NCI-H1436 treated with DMSO at 0.1 percent for 48 hours (cell line): ENCODE measurements around the gene RRP1B.
"Not testable (repeated sequence)": the region's sequence is repeated elsewhere in the genome, so short reads cannot be mapped to it uniquely, and the experiment has no call there.

Experiments
- DNase-seq: peaks from one replicate; lab custom pipeline; 2025; lab: John Stamatoyannopoulos, UW

The RRP1B gene

DNA sequence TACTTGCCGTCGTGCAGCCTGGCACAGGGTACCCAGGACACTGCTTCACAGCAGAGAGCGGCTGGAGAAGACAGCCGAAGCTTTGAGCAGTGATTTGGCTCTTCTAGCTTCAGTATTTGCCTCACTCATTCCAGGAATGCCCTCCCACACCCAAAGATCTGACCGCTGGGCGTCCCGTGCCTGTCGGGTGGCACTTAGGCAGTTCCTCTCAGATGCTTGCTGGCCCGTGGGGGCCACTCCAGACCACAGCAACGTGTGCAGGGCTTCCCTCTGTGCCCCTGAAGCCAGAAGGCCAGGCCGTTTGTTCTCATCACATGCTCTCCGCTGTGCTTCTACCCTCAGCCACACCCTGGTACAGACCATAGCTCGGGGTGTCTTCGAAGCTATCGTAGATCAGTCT lies 17.0 kb downstream of the RRP1B start:
- no peak for DNase-seq

DNA sequence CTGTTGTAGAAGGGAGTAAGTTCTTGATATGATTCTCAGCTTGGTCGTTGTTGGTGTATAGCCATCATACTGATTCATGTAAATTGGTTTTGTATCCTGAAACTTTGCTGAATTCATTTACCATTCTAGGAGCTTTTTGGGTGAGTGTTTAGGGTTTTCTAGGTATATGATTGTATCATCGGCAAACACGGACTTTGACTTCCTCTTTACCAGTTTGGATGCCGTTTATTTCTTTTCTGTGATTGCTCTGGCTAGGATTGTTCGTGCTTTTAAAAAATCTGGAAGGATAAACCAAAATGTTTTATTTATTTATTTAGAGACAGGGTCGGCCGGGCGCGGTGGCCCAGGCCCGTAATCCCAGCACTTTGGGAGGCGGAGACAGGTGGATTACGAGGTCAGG lies 20.6 kb downstream of the RRP1B start:
- no peak for DNase-seq

- DNase-seq: not testable (repeated sequence)
Measured at GRCh38 chr21:43680421-43680820, 21.1 kb downstream of the RRP1B start.

DNA sequence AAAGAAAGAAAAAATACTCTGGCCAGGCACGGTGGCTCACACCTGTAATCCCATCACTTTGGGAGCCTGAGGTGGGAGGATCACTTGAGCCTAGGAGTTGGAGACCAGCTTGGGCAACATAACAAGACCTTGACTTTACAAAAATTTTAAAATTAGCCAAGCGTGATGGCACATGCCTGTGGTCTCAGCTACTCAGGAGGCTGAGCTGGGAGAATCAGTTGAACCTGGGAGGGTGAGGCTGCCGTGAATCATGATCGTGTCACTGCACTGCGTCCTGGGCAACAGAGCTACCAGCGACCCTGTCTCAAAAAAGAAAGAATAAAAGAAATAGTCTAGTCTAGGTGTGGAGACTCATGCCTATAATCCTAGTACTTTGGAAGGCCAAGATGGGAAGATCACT lies 22.3 kb downstream of the RRP1B start:
- DNase-seq: no peak

DNA sequence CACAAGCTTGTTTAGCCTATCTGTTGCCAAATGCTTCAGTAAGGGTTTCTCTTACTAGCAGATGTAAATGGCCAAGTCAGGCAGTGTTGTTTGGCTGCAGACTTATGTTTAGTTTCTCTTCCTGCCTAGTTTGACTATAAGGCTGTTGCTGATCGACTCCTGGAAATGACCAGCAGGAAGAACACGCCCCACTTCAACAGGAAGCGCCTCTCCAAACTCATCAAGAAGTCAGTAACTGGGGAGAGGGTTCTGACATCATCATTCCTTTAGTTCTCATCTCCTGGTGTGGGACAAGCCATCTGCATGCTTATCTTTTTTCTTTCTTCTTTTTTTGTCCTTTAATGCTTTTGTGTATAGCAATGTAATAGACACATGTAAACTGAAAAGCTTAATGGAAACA lies 25.1 kb downstream of the RRP1B start:
- no peak for DNase-seq

DNA sequence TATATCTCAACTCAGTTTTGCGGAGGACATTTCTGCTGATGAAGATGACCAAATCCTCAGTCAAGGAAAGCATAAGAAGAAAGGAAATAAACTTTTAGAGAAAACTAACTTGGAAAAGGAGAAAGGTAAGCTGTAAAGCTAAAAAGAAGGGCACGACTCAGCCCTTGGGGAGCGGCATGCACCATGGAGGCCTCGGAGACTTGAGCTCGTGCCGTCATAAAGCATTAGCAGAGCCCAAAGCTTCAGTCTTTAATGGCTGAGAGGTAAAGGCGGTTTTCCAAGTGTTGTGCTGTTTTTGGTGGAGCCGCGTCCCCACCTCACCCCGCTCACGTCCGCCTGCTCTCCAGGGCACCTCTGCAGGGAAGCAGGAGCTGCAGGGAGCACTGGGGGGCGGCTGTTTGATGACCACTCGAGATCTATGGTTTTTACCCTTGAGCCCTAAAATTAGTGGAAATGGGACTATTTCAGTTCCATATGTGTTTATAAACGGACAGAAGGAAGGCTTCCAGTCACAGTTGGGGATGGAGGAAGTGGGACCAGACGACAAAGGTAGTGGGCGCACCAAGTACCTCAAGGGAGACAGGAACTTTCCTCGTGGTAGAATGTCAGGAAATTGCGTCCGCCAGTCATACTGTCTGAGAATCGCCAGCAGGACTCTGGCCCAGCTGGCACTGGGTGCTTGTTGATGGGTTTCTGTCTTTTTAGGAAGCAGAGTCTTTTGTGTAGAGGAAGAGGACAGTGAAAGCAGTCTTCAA lies 27.6 kb downstream of the RRP1B start:
- no peak for DNase-seq

DNA sequence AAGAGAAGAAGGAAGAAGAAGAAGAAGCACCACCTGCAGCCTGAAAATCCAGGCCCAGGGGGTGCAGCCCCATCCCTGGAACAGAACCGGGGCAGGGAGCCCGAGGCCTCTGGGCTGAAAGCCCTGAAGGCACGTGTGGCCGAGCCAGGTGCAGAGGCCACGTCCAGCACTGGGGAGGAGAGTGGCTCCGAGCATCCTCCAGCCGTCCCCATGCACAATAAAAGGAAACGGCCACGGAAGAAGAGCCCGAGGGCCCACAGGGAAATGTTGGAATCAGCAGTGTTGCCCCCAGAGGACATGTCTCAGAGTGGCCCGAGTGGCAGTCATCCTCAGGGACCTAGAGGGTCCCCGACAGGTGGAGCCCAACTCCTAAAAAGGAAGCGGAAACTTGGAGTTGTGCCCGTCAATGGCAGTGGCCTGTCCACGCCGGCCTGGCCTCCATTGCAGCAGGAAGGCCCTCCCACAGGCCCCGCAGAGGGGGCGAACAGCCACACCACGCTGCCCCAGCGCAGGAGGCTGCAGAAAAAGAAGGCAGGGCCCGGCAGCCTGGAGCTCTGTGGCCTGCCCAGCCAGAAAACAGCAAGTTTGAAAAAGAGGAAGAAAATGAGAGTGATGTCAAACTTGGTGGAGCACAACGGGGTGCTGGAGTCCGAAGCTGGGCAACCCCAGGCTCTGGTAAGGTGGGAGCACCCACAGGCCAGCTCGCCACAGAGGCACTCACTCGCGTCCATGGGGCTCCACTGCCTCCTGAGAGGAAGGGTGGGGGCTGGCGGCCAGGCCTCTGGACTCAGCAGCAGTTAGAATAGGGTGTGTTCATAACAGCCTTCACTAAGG lies 28.4 kb downstream of the RRP1B start:
- DNase-seq: no peak

- DNase-seq: no peak
Measured at GRCh38 chr21:43688906-43689305, 29.5 kb downstream of the RRP1B start.

GRCh38 chr21:43689556-43690337 lies 30.4 kb downstream of the RRP1B start:
- DNase-seq: no peak

DNA sequence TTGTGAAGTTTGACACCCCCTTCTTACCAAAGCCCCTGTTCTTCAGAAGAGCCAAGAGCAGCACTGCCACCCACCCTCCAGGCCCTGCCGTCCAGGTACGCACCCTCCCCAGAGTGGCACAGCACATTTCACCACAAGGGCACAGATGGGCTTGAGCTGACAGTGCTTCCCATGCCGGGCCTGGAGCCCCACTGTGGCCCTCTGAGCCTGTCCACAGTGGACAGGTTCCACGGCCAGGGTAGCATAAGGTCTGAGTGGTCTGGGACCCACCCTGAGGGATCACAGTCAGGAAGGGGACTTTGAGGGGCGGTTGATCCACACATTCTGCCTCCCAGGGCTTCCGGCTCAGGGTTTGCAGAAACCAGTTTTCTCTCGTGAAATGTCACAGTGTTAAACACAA lies 31.0 kb downstream of the RRP1B start:
- no peak for DNase-seq

- no peak for DNase-seq
Measured at GRCh38 chr21:43691086-43691795, 31.9 kb downstream of the RRP1B start.

GRCh38 chr21:43691801-43692200 lies 32.4 kb downstream of the RRP1B start:
- DNase-seq: no peak

DNA sequence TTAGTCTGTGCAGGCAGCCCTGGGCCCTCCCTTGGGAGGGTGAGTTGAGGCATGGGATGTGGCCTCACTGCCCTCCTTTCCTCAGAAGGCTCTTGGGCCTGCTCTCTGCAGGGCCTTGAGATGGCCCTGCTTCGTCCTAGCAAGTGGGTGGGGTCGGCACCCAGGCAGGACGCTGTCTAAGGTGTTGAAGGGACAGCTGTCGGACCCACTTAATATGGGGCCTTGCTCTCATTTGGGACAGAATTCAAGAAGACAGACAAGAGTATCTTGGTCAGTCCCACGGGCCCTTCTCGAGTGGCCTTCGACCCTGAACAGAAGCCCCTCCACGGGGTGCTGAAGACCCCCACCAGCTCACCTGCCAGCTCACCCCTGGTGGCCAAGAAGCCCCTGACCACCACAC lies 33.6 kb downstream of the RRP1B start:
- DNase-seq: no peak

DNA sequence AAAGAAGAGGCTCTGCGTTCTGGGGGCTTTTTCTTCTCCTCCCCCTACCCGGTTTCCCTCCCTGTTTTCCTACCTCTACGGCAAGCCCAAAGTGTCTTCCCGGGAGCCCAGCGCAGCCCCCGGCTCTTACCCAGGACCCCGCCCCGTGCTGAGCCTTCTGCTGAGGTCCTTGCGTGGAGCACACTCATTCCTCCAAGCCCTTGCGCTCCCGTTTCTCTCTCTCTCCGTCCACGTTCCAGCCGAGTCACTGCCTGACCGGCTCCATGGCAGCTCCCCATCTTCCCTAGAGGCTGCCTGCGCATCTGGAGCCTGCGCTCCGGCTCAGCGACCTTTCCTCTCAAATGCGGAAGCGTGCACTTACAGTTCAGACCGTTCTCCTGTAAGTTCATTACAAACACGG lies 34.6 kb downstream of the RRP1B start:
- no peak for DNase-seq

GRCh38 chr21:43694437-43695079 lies 35.2 kb downstream of the RRP1B start:
- no peak for DNase-seq

GRCh38 chr21:43696214-43696613 lies 36.9 kb downstream of the RRP1B start:
- no peak for DNase-seq

DNA sequence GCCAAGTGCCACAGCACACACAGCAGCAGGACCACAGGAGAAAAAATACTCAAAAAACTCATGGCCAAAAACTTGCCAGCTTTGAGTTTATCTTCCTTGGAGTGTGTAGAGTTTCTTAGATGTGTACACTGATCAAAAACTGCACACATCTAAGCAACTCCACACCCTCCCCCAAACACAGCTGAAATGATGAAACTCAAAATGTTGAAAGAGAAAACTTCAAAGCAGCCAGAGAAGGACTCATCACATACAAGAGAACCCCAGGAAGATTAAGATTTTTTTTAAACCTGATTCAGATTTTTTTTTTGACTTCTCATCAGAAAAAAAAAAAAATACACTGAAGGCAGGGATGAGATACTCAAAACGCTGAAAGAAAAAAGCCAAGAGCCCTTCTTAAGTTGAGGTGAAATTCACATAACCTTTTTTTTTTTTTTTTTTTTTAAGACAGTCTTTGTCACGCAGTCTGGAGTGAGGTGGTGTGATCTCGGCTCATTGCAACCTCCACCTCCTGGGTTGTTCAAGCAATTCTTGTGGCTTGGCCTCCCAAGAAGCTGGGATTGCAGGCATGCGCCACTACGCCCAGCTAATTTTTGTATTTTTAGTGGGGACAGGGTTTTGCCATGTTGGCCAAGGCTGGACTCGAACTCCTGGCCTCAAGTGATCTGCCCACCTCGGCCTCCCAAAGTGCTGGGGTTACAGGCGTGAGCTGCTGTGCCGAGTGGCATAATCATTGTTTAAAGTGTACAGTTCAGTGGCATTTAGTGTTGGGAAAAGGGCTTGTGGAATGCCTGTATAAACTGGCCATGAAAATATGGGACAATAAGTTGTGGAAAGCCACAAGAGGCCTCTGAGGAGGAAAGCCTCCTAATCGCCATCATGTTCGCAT lies 38.6 kb downstream of the RRP1B start:
- no peak for DNase-seq

DNA sequence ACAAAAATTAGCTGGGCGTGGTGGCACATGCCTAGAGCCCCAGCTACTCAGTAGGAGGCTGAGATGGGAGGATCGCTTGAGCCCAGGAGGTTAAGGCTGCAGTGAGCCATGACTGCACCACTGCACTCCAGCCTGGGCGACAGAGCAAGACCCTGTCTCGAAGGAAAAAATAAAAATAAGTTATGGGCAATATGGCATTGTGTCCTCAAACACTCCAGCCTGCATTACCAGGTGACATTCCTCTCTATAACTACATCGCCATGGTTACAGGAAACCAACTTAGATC lies 40.1 kb downstream of the RRP1B start:
- not testable (repeated sequence) for DNase-seq

DNA sequence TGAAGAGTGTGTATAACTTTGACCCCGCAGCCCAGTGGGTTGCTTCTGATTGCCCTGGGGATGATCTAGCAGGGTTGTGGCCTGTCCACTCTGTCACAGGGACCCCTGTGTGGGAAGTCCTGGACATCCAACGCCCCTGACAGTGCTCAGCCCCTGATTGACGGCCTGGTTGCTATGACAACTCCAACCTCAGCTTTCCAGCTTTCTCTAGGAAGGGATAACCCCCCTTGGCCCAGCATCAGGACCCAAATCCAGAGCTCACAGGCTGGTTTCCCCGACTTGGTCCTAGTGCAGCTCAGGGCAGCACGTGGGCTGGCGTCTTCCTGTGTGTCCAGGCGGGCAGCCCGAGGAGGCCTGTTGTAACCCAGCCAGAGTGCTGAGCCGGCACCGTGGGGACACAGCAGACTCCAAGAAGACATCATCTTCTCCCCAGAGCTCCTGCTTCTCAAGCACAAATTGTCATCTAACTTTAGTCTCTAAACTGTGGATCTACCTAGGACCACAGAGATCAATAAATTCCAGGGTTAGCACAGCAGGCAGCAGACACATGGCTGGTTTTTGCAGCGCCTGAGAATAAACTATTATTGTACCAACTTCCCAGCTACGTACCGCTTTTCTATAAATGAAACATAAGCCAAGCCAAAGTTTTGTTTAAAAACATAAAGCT lies 40.7 kb downstream of the RRP1B start:
- no peak for DNase-seq
